VCaP (cell line): ENCODE measurements around the gene RASSF8.

Experiments used
- H3K27ac ChIP-seq: fragments of 450-650 bp; 2 replicates; pipeline ENCODE4 v1.5.1; 2017
- CTCF ChIP-seq: fragments of 450-650 bp; conservative IDR thresholded peaks from 2 replicates; pipeline ENCODE4 v1.5.1; 2017; ENCODE audit warnings: mild to moderate bottlenecking, moderate library complexity

RASSF8 gene

GRCh38 chr12:26058818-26059217 lies 100.3 kb downstream of the RASSF8 start:
- H3K27ac ChIP-seq: no peak overlapping the region

GRCh38 chr12:26062006-26062405 lies 103.5 kb downstream of the RASSF8 start:
- TF ChIP-seq CTCF: no peak
- no peak overlapping the region for H3K27ac ChIP-seq

More at GRCh38 chr12:26058818-26059217, 100.3 kb downstream of the RASSF8 start:
- no peak for TF ChIP-seq CTCF

GRCh38 chr12:26062566-26062965 lies 104.1 kb downstream of the RASSF8 start:
- H3K27ac ChIP-seq: no peak overlapping the region
- no peak for TF ChIP-seq CTCF

GRCh38 chr12:26065451-26065850 lies 107.0 kb downstream of the RASSF8 start:
- no peak for TF ChIP-seq CTCF
- H3K27ac ChIP-seq: no peak overlapping the region

- no peak overlapping the region for H3K27ac ChIP-seq
- TF ChIP-seq CTCF: no peak
These were observed 110.0 kb downstream of the RASSF8 start for GRCh38 chr12:26068503-26068902.

GRCh38 chr12:26069796-26070195 lies 111.3 kb downstream of the RASSF8 start:
- no peak overlapping the region for H3K27ac ChIP-seq
- TF ChIP-seq CTCF: no peak

GRCh38 chr12:26077915-26078702 lies 119.6 kb downstream of the RASSF8 start:
- TF ChIP-seq CTCF: no peak
- no peak overlapping the region for H3K27ac ChIP-seq
